BJ (cell line): ENCODE results near the gene CRAMP1. TPM values are rescaled to one million over a fixed set of nuclear protein-coding genes. Genes with fewer than 3 reads are reported as not detected.

ENCODE experiments used
- CTCF ChIA-PET: fragments of 350-600 bp; formaldehyde crosslinking; extraction: SDS; loops from one replicate; lab custom pipeline; 2021; ENCODE audit warnings: antibody characterized with exemption, inconsistent platforms; lab: Yijun Ruan, JAX
- POLR2A ChIA-PET: fragments of 300-600 bp; sonication (Branson Sonifier 250); formaldehyde crosslinking; extraction: SDS; loops from one replicate; lab custom pipeline; 2021; ENCODE audit warnings: antibody characterized with exemption; lab: Charles Lee
- DNase-seq: peaks from one replicate; pipeline ENCODE4 v3.0.0-alpha.2; 2011; ENCODE audit warnings: low read depth
- H3K27me3 ChIP-seq: 2 replicates; pipeline ENCODE4 v1.6.0; 2011; ENCODE audit warnings: low read length; ENCODE audit not compliant: control insufficient read depth, insufficient read depth
- H3K36me3 ChIP-seq: 2 replicates; pipeline ENCODE4 v1.5.1; 2011; ENCODE audit warnings: low read length; ENCODE audit not compliant: control insufficient read depth, insufficient read depth
- H3K4me3 ChIP-seq: 2 replicates; pipeline ENCODE4 v1.5.1; 2011; ENCODE audit warnings: low read depth, mild to moderate bottlenecking, control low read depth, low read length
- CTCF ChIP-seq: IDR thresholded peaks from 2 replicates; pipeline ENCODE4 v1.5.1; 2011; ENCODE audit warnings: low read depth, mild to moderate bottlenecking, control low read depth, inconsistent platforms, low read length, moderate library complexity; ENCODE audit not compliant: insufficient read depth
- polyA plus RNA-seq: library from polyadenylated mRNA; depleted of rRNA; stranded (reverse); fragments of >200 nt; gene quantifications from 2 replicates; pipeline ENCODE4 v1.2.3, GENCODE V29; 2011

CRAMP1 gene
- polyA plus RNA-seq, 1 experiment: 8.0 TPM

GRCh38 chr16:1640261-1640941 lies 28.2 kb downstream of the CRAMP1 start:
- ChIA-PET POLR2A (no interaction called here), CTCF (no interaction called here)
- no peak for TF ChIP-seq CTCF
- no peak overlapping the region for H3K4me3 ChIP-seq
- DNase-seq: no peak
- H3K36me3 ChIP-seq: peaks cover 38% of the 10 kb centered on the region
- no peaks in the 10 kb centered on the region for H3K27me3 ChIP-seq

- Histone ChIP-seq H3K27me3 (no peaks in the 10 kb centered on the region), H3K36me3 (peaks cover 43% of the 10 kb centered on the region), H3K4me3 (no peak overlapping the region)
- no peak for DNase-seq
- TF ChIP-seq CTCF: no peak
- ChIA-PET POLR2A (no interaction called here), CTCF (no interaction called here)
Measured at GRCh38 chr16:1641261-1641660, 29.1 kb downstream of the CRAMP1 start.

- POLR2A ChIA-PET: no interaction called here
Measured at GRCh38 chr16:1642148-1642547, 30.0 kb downstream of the CRAMP1 start.

GRCh38 chr16:1642753-1643152 lies 30.6 kb downstream of the CRAMP1 start:
- Histone ChIP-seq H3K27me3 (no peaks in the 10 kb centered on the region), H3K4me3 (no peak overlapping the region), H3K36me3 (peaks cover 43% of the 10 kb centered on the region)
- no peak for TF ChIP-seq CTCF
- no peak for DNase-seq
- ChIA-PET POLR2A (no interaction called here), CTCF (interaction anchor here (1.9 kb wide), 1 partner anchor 10 kb away, joined by 5 read pairs; no protein-coding TSS in a partner anchor)

More at GRCh38 chr16:1642148-1642547, 30.0 kb downstream of the CRAMP1 start:
- no peaks in the 10 kb centered on the region for H3K27me3 ChIP-seq
- H3K36me3 ChIP-seq: peaks cover 43% of the 10 kb centered on the region
- CTCF ChIA-PET: no interaction called here
- no peak overlapping the region for H3K4me3 ChIP-seq
- TF ChIP-seq CTCF: no peak
- no peak for DNase-seq

GRCh38 chr16:1643521-1643920 lies 31.4 kb downstream of the CRAMP1 start:
- Histone ChIP-seq H3K36me3 (peaks cover 42% of the 10 kb centered on the region), H3K27me3 (no peaks in the 10 kb centered on the region), H3K4me3 (no peak overlapping the region)
- no peak for TF ChIP-seq CTCF
- no peak for DNase-seq
- ChIA-PET POLR2A (no interaction called here), CTCF (interaction anchor here (0.6 to 1.9 kb wide), 3 partner anchors 9 to 72 kb away, joined by 3 to 5 read pairs (median 3); no protein-coding TSS in a partner anchor)
